Ishikawa (cell line): ENCODE data around the gene TPRG1.

Source experiments
- CEBPB ChIP-seq: IDR thresholded peaks from 2 replicates; pipeline ENCODE4 v1.6.1; 2012
- FOXM1 ChIP-seq: IDR thresholded peaks from 2 replicates; pipeline ENCODE4 v1.6.1; 2012; ENCODE audit warnings: low read depth, borderline replicate concordance
- NFIC ChIP-seq: IDR thresholded peaks from 2 replicates; pipeline ENCODE4 v1.6.1; 2012
- TAF1 ChIP-seq: IDR thresholded peaks from 2 replicates; pipeline ENCODE4 v1.6.1; 2012; ENCODE audit warnings: low read depth, mild to moderate bottlenecking
- TEAD4 ChIP-seq: IDR thresholded peaks from 2 replicates; pipeline ENCODE4 v1.6.1; 2012

GRCh38 chr3:189301479-189301878, 129.7 kb downstream of the TPRG1 start:
- TF ChIP-seq TEAD4 (no peak), CEBPB (no peak), TAF1 (no peak), FOXM1 (no peak), NFIC (no peak)
